NCI-H2227 (cell line): ENCODE results near the gene RAB14.

Source experiments
- DNase-seq: peaks from one replicate; lab custom pipeline; 2025; ENCODE audit not compliant: unreplicated experiment; lab: John Stamatoyannopoulos, UW

The RAB14 gene

DNA sequence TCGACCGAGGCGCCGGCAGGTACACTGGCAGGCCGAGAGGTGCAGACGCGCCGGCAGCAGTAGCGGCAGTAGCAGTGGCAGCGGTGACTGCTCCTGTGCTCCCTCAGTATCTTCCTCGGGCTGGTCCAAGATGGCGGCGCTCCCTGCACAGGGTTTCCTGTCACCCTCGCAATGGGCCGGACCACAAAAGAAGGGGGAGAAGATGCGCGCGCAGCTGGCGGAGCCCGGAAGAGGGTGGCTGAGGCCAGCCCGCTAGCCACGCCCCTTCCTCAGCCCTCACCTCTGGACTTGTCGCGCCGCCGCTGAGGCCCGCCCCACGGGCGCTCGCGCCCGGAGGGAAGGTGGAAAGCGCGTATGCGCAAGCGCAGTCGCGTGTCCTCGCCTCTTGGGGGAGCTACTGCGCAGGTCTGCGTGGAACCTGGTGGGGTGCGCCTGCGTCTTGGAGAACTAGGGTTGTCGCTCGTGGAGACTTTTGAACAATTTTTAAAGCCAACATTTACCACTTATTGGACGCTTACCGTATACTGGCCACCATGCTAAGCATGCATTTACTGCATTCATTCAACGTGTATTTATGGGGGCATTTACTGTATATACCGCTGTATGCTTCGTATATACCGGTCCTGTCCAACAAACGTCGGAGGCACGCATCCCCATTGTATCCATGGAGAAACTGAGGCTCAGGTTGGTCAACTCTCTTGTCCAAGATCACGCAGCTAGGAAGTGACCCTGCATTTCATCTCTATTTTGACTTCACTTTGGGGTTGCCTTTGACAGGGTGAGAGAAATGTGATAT lies at the start of gene RAB14:
Gene RAB14 (minus strand): TSS at position 132 of the 796 bp plus-strand sequence. CDS start 8,457 bp downstream, outside the sequence.
- DNase-seq: peak; percentile 98

DNA sequence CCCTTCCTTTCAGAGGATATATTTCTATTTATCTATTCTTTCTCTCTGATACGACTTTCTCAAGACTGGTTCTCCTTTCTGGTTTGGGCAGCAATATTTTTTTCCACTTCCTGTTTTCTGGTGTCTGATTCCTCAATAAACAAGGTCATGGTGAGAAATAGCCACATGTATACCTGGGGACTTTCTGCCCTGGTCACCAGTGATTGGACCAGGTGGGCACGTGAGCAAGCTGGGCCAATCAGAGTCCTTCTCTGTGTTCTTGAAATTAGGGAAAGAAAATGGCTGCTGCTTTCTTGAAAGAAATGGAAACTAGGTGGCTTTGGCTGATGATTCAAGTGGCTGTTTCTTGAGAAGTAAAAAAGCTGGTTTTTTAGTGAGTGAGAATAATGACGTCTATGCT lies 47.9 kb upstream of the RAB14 start:
- no peak for DNase-seq

GRCh38 chr9:121246821-121247561 lies 45.3 kb upstream of the RAB14 start:
- no peak for DNase-seq

GRCh38 chr9:121242959-121243346 lies 41.3 kb upstream of the RAB14 start:
- DNase-seq: no peak

GRCh38 chr9:121242219-121242958 lies 40.7 kb upstream of the RAB14 start:
- no peak for DNase-seq

- DNase-seq: no peak
Observed at GRCh38 chr9:121240472-121241135, 38.9 kb upstream of the RAB14 start.

DNA sequence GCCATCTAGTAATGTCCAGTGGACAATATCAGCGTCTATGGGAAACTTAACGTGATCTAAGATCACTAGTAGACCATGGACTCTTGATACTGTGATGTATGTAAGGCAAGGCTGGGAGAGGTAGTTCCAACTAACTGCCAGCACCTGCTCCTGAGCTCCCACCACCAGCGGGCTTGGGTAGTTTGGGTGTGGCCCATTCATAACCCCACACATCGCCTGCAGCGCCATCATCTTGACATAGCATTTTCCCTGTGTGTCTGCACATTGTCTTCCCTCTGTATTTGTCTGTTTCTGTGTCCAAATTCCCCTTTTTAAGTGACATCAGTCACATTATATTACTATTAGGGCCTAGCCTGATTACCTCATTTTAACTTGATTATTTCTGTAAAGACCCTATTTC lies 38.2 kb upstream of the RAB14 start:
- no peak for DNase-seq

- no peak for DNase-seq
Observed at GRCh38 chr9:121239071-121239470, 37.4 kb upstream of the RAB14 start.

- DNase-seq: no peak
Observed at GRCh38 chr9:121237916-121238315, 36.2 kb upstream of the RAB14 start.

- DNase-seq: no peak
Observed at GRCh38 chr9:121235512-121235911, 33.8 kb upstream of the RAB14 start.

DNA sequence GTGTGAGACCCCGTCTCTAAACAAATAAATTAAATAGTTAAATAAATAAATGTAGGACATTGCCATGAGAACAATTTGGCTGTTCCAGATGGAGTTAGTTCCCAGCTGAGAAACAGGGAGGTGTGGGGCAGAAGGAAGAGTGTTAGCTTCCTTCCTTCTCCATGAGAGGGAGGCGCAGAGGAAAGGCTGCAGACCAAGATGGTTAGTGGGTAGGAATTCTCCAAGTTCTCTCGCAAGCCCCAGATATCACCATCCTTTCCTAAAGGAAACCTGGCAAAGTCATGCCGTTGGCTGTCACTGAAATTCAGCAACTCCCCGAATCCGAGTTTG lies 33.1 kb upstream of the RAB14 start:
- DNase-seq: no peak

GRCh38 chr9:121233906-121234831 lies 32.5 kb upstream of the RAB14 start:
- no peak for DNase-seq

DNA sequence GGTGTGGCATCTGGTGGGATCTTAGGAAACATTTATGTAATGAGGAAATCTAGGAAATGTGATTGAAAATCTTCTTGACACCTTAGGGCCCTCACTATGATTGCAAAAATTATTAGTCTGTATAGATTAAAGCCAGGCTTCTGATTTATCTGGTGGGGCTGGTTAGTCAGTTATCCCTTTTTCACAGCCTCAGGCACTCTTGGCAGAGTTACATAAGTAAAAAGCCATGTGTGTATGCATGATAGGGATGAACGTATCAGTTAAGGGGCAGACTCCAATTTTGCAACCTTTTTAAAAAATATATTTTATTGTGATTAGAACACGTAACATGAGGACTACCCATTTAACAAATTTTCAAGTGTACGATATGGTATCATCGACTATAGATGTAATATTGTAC lies 30.6 kb upstream of the RAB14 start:
- DNase-seq: no peak

GRCh38 chr9:121230256-121230655 lies 28.6 kb upstream of the RAB14 start:
- DNase-seq: no peak

GRCh38 chr9:121227862-121228261 lies 26.2 kb upstream of the RAB14 start:
- DNase-seq: no peak

DNA sequence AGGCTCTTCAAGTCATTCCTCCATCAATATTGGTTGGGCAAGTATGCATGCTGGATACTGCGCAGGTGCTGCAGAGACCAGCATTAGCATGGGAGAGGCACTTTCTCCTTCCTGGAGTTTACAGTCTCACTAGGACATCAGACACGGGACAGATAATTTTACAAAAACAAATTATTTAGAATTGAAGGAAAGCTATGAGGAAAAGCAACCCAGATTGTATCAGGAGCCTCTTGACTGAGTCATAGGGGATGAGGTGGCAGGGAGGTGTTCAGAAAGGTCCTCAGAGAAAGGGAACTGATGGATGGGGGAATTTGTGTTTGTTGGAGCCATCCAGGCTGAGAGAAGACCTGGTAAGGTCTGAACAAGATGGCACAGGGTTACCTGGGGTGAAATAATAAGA lies 24.5 kb upstream of the RAB14 start:
- DNase-seq: no peak

- DNase-seq: peak; percentile 34
Observed at GRCh38 chr9:121225240-121225639, 23.6 kb upstream of the RAB14 start.

- peak; percentile 55 for DNase-seq
Observed at GRCh38 chr9:121222524-121223171, 21.0 kb upstream of the RAB14 start.

DNA sequence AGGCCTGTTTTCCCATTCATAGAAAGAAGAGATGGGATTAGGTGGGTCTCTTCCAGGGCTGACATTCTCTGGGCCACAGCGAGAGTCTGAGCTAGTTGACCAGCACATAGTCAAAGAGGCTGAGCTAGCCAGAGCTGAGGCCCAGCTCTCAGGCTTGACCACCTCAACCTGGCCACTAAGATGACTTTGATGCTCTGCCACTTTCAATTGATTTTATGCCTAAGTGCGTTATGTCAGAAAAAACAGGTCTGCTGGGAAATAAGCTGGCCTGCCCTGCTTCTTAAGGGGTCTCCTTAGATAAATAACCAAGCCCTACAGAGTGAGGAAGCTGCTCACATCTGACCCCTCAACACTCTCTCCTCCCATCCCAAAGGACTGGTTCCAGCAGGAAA lies 20.0 kb upstream of the RAB14 start:
- no peak for DNase-seq
